BLaER1 treated with 17β-estradiol and CSF1 and Interleukin-3, amounts not matched to agents 10 nM and 100 nM (cell line): ENCODE measurements around the gene PPIP5K2.
A peak's percentile ranks its signal among the peaks of the same experiment; 100 is the strongest.
"Not testable (repeated sequence)": the region's sequence is repeated elsewhere in the genome, so short reads cannot be mapped to it uniquely, and the experiment has no call there.

Source experiments
- H3K27ac ChIP-seq, 11 experiments: shearing (Covaris generic); formaldehyde crosslinking; 2 replicates each; pipeline ENCODE4 v1.8.1; 2022
- H3K27me3 ChIP-seq, 11 experiments: shearing (Covaris generic); formaldehyde crosslinking; 2 replicates each; pipeline ENCODE4 v1.8.1; 2022
- H3K36me3 ChIP-seq, 11 experiments: shearing (Covaris generic); formaldehyde crosslinking; 2 replicates each; pipeline ENCODE4 v1.8.1; 2022
- H3K4me1 ChIP-seq, 10 experiments: shearing (Covaris generic); formaldehyde crosslinking; 2 replicates each; pipeline ENCODE4 v1.8.1; 2022
- H3K4me2 ChIP-seq, 11 experiments: shearing (Covaris generic); formaldehyde crosslinking; 2 replicates each; pipeline ENCODE4 v1.8.1; 2022
- H3K4me3 ChIP-seq, 10 experiments: shearing (Covaris generic); formaldehyde crosslinking; 2 replicates each; pipeline ENCODE4 v1.8.1; 2022
- H3K9ac ChIP-seq, 11 experiments: shearing (Covaris generic); formaldehyde crosslinking; 2 replicates each; pipeline ENCODE4 v1.8.1; 2022
- H3K9me3 ChIP-seq, 11 experiments: shearing (Covaris generic); formaldehyde crosslinking; replicated peaks in 1 of 11; 2 replicates each; pipeline ENCODE4 v1.8.1; 2022
- H4K20me1 ChIP-seq, 11 experiments: shearing (Covaris generic); formaldehyde crosslinking; 2 replicates each; pipeline ENCODE4 v1.8.1; 2022
- Cebpa-rat ChIP-seq, 11 experiments: shearing (Covaris generic); IDR thresholded peaks; 2 replicates each; pipeline ENCODE4 v1.8.1; 2022

The PPIP5K2 gene

GRCh38 chr5:103132684-103133083 lies 12.6 kb downstream of the PPIP5K2 start:
- H3K4me2 ChIP-seq, result no peak overlapping the region

GRCh38 chr5:103133231-103133630 lies 13.1 kb downstream of the PPIP5K2 start:
- TF ChIP-seq Cebpa-rat (IDR thresholded peaks at IDR 0.05), result no peak
- Histone ChIP-seq H4K20me1 (peaks cover 0 to 24% (median 3%) of the 10 kb centered on the region in 11 experiments; a peak in 7 of 22 replicates), H3K27me3 (no peaks in the 10 kb centered on the region), H3K4me2 (no peak overlapping the region), H3K27ac (no peak overlapping the region), H3K36me3 (peaks cover 16 to 69% (median 44%) of the 10 kb centered on the region in 11 experiments; a peak in 21 of 22 replicates), H3K9me3 (no peaks in the 10 kb centered on the region), H3K4me3 (no peak overlapping the region), H3K9ac (no peak overlapping the region), H3K4me1 (no peaks in the 10 kb centered on the region)

More at GRCh38 chr5:103132684-103133083, 12.6 kb downstream of the PPIP5K2 start:
- Histone ChIP-seq H3K4me3 (no peak overlapping the region), H3K9ac (no peak overlapping the region), H4K20me1 (peaks cover 0 to 29% (median 4%) of the 10 kb centered on the region in 11 experiments; a peak in 8 of 22 replicates), H3K36me3 (peaks cover 16 to 69% (median 43%) of the 10 kb centered on the region in 11 experiments; a peak in 21 of 22 replicates), H3K4me1 (no peaks in the 10 kb centered on the region), H3K27ac (no peak overlapping the region), H3K9me3 (no peaks in the 10 kb centered on the region), H3K27me3 (no peaks in the 10 kb centered on the region)
- no peak for TF ChIP-seq Cebpa-rat (IDR thresholded peaks at IDR 0.05)

DNA sequence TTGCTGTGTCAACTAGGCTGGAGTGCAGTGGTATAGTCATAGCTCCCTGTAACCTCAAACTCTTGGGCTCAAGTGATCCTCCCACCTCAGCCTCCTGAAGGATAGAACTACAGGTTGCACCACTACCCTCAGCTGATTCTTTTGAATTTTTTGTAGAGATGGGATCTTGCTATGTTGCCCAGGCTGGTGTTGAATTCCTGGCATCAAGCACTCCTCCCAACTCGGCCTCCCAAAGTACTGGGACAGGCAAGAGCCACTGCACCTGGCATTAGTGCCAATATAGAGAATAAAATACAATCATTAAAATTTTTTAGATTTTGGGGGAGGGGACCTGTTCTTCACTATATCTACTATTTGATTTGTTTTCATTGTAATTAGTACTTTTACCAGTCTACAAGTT lies 15.4 kb downstream of the PPIP5K2 start:
- no peak overlapping the region for H3K4me3 ChIP-seq
- H3K4me2 ChIP-seq, result no peak overlapping the region
- peaks cover 0 to 15% (median 0%) of the 10 kb centered on the region in 11 experiments; a peak in 3 of 22 replicates for H4K20me1 ChIP-seq
- H3K27ac ChIP-seq, result no peak overlapping the region
- H3K27me3 ChIP-seq, result no peaks in the 10 kb centered on the region
- no peak for TF ChIP-seq Cebpa-rat (IDR thresholded peaks at IDR 0.05)
- peaks cover 0 to 6% (median 0%) of the 10 kb centered on the region in 11 experiments; a peak in 1 of 22 replicates for H3K9me3 ChIP-seq
- peaks cover 24 to 78% (median 52%) of the 10 kb centered on the region in 11 experiments for H3K36me3 ChIP-seq
- no peak overlapping the region for H3K9ac ChIP-seq
- H3K4me1 ChIP-seq, result no peaks in the 10 kb centered on the region

- no peak overlapping the region for H3K4me3 ChIP-seq
- no peak overlapping the region for H3K27ac ChIP-seq
- no peak for TF ChIP-seq Cebpa-rat (IDR thresholded peaks at IDR 0.05)
- peaks cover 0 to 9% (median 0%) of the 10 kb centered on the region in 11 experiments; a peak in 1 of 22 replicates for H4K20me1 ChIP-seq
- no peaks in the 10 kb centered on the region for H3K27me3 ChIP-seq
- H3K9ac ChIP-seq, result no peak overlapping the region
- peaks cover 32 to 78% (median 59%) of the 10 kb centered on the region in 11 experiments for H3K36me3 ChIP-seq
- no peak overlapping the region for H3K4me2 ChIP-seq
- H3K4me1 ChIP-seq, result no peaks in the 10 kb centered on the region
- H3K9me3 ChIP-seq, result peaks cover 0 to 18% (median 11%) of the 10 kb centered on the region in 11 experiments; a peak in 9 of 22 replicates
Measured at GRCh38 chr5:103138202-103138690, 18.1 kb downstream of the PPIP5K2 start.

- Histone ChIP-seq H3K27ac (no peak overlapping the region), H3K36me3 (peaks cover 35 to 72% (median 57%) of the 10 kb centered on the region in 11 experiments), H3K27me3 (no peaks in the 10 kb centered on the region), H3K4me1 (peaks cover 0 to 2% (median 0%) of the 10 kb centered on the region in 10 experiments; a peak in 5 of 20 replicates), H3K9ac (no peak overlapping the region), H4K20me1 (peaks cover 0 to 9% (median 0%) of the 10 kb centered on the region in 11 experiments; a peak in 1 of 22 replicates), H3K4me2 (no peak overlapping the region), H3K9me3 (peaks cover 0 to 18% (median 11%) of the 10 kb centered on the region in 11 experiments; a peak in 9 of 22 replicates), H3K4me3 (no peak overlapping the region)
- TF ChIP-seq Cebpa-rat (IDR thresholded peaks at IDR 0.05), result no peak
Measured at GRCh38 chr5:103139264-103139865, 19.3 kb downstream of the PPIP5K2 start.

DNA sequence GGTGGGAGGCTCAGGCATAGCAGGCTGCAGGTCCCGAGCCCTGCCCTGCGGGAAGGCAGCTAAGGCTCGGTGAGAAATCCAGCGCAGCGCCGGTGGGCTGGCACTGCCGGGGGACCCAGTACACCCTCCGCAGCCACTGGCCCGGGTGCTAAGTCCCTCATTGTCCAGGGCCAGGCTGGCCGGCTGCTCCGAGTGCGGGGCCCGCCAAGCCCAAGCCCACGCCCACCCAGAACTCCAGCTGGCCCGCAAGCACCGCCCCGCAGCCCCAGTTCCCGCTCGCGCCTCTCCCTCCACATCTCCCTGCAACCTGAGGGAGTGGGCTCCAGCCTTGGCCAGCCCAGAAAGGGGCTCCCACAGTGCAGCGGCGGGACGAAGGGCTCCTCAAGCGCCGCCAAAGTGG lies 22.0 kb downstream of the PPIP5K2 start:
- H3K4me3 ChIP-seq, H3K27me3 ChIP-seq, H3K27ac ChIP-seq, H3K4me2 ChIP-seq, H3K9ac ChIP-seq, H4K20me1 ChIP-seq: not testable (repeated sequence)
- Histone ChIP-seq H3K36me3 (peaks cover 26 to 54% (median 36%) of the 10 kb centered on the region in 11 experiments), H3K9me3 (peaks cover 0 to 18% (median 11%) of the 10 kb centered on the region in 11 experiments; a peak in 9 of 22 replicates), H3K4me1 (peaks cover 0 to 21% (median 0%) of the 10 kb centered on the region in 10 experiments; a peak in 7 of 20 replicates)

- Histone ChIP-seq H3K4me1 (peaks cover 0 to 21% (median 0%) of the 10 kb centered on the region in 10 experiments; a peak in 7 of 20 replicates), H3K27ac (0 out of 22 replicates have a peak overlapping the region, but pooled peaks of 1 of the 11 experiments have one; percentile 4), H4K20me1 (no peaks in the 10 kb centered on the region), H3K27me3 (no peaks in the 10 kb centered on the region), H3K4me3 (no peak overlapping the region), H3K9me3 (peaks cover 0 to 18% (median 10%) of the 10 kb centered on the region in 11 experiments; a peak in 9 of 22 replicates), H3K36me3 (peaks cover 19 to 59% (median 32%) of the 10 kb centered on the region in 11 experiments), H3K9ac (no peak overlapping the region), H3K4me2 (peak overlapping the region in 4 of 11 experiments; percentile 8 to 65 (median 42); a peak in 4 of 22 replicates)
- TF ChIP-seq Cebpa-rat (IDR thresholded peaks at IDR 0.05), result no peak
Measured at GRCh38 chr5:103145196-103145595, 25.1 kb downstream of the PPIP5K2 start.

DNA sequence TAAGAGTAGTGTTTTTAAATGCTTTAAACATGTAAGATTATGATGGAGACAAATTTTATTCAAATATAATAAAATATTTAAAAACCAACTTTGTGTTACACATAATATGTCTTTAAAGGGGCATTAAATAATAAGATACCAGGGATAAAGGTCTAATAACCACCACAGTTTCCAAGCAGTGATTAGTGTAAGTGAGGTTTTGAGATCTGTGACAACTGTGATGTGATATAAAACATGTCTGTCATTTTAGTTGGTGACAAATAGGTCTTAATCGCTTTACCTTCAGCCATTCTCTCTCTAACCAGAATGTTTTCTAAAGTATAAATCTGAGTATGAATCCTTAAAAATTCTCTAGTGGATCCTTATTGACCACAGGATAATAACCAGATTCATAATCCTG lies 28.1 kb downstream of the PPIP5K2 start:
- Histone ChIP-seq H3K36me3 (peaks cover 6 to 66% (median 32%) of the 10 kb centered on the region in 11 experiments; a peak in 19 of 22 replicates), H3K27me3 (no peaks in the 10 kb centered on the region), H3K9ac (no peak overlapping the region), H3K4me3 (no peak overlapping the region), H3K27ac (no peak overlapping the region), H4K20me1 (no peaks in the 10 kb centered on the region), H3K9me3 (no peaks in the 10 kb centered on the region), H3K4me2 (no peak overlapping the region), H3K4me1 (peaks cover 0 to 21% (median 0%) of the 10 kb centered on the region in 10 experiments; a peak in 7 of 20 replicates)
- no peak for TF ChIP-seq Cebpa-rat (IDR thresholded peaks at IDR 0.05)

GRCh38 chr5:103151156-103151555 lies 31.1 kb downstream of the PPIP5K2 start:
- Histone ChIP-seq H3K9me3 (no peaks in the 10 kb centered on the region), H3K27me3 (no peaks in the 10 kb centered on the region), H3K36me3 (peaks cover 17 to 95% (median 60%) of the 10 kb centered on the region in 11 experiments; a peak in 21 of 22 replicates), H3K9ac (no peak overlapping the region), H3K27ac (no peak overlapping the region), H4K20me1 (no peaks in the 10 kb centered on the region), H3K4me2 (no peak overlapping the region), H3K4me3 (no peak overlapping the region), H3K4me1 (0 out of 20 replicates have a peak, but pooled peaks cover 0 to under 1% (median 0%) of the 10 kb centered on the region in 10 experiments)
- TF ChIP-seq Cebpa-rat (IDR thresholded peaks at IDR 0.05), result no peak
